Measurements from ENCODE around the gene CNTROB.

DNA sequence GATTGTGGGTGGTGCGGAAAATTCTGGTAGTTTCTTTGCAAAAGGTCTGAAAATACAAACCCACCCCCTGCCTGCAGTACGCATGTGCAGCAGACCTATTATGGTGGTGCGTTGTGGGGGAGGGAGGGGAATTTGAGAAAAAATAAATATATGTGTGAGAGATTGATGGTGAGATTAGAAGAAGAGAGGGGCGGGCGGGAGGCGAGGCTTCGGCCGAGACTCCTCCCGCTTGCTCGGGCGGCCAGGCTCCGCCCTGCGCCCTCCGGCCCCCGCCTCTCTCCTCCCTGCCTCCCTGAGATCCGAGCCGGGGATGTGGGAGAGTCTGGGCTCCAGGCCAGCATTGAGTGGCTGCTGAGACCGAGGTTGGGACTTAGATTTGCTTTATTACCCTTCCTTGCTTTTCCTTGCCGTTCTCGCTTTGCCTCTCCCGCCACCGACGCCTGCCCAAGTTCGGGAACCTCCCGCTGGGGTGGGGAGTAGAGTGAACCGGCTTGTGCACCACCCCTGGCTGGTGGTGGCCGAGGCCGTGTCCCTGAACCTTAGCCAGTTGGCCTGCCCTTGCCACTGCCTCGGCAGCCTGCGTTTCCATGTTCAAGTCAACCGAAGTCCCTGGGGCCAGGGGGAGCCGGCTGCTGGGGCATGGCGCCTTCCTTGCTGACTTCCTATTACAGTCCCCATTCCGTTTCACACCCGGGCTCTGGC is 44.4 kb upstream of the CNTROB start:
- TF ChIP-seq, protein P1, sequence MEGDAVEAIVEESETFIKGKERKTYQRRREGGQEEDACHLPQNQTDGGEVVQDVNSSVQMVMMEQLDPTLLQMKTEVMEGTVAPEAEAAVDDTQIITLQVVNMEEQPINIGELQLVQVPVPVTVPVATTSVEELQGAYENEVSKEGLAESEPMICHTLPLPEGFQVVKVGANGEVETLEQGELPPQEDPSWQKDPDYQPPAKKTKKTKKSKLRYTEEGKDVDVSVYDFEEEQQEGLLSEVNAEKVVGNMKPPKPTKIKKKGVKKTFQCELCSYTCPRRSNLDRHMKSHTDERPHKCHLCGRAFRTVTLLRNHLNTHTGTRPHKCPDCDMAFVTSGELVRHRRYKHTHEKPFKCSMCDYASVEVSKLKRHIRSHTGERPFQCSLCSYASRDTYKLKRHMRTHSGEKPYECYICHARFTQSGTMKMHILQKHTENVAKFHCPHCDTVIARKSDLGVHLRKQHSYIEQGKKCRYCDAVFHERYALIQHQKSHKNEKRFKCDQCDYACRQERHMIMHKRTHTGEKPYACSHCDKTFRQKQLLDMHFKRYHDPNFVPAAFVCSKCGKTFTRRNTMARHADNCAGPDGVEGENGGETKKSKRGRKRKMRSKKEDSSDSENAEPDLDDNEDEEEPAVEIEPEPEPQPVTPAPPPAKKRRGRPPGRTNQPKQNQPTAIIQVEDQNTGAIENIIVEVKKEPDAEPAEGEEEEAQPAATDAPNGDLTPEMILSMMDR (IDR thresholded peaks at IDR 0.05; ENCODE audit: poor library complexity): no peak
- TF ChIP-seq EZH2phosphoT487 (IDR thresholded peaks at IDR 0.05; ENCODE audit: low read depth, severe bottlenecking, unreplicated experiment): no peak

All from hepatocyte (in vitro differentiated cells).